ENCODE data around the gene CCDC87. TPM values are rescaled to one million over a fixed set of nuclear protein-coding genes. Genes with fewer than 3 reads are reported as not detected.
A peak's percentile ranks its signal among the peaks of the same experiment; 100 is the strongest.
"Not testable (repeated sequence)": the region's sequence is repeated elsewhere in the genome, so short reads cannot be mapped to it uniquely, and the experiment has no call there.

Gene CCDC87
- total RNA-seq, 1 donor from 2014 or later = 0.10 TPM

DNA sequence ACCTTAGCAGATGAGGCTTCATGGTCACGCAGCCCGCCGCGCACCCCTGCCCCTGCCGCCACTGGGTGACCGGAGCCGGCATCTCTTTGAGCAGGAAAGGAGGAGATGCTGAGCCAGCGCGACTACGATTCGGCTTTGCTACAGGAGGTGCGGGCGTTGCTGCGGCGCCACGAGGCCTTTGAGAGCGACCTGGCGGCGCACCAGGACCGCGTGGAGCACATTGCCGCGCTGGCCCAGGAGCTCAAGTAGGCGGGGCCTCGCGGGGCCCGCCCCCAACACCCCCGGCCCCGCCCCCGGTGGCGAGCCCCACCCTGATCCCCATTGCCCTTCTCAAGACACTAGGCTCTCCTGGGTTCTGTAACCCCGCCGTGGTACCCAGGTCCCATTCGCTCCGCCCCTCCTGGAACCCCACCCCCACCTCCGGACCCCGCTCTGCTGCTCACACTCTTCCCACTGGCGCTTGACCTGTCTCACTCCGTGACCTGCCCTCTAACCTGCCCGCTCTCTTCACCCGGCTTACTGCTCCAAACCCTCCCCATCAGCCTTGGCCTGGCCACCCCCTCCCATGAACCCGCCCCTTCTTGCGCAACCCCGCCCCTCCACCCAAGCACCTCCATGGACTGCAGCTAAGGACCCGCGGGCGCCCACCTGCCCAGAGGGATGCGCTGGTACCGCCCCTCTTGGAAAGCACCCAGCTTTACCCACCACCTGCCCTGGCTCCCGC lies 33.6 kb downstream of the CCDC87 start:
- ATAC-seq = peak; percentile 42
- no peak for DNase-seq (ENCODE audit: low spot score)

- ATAC-seq = no peak
- DNase-seq (ENCODE audit: low spot score) = no peak
Measured at GRCh38 chr11:66557733-66558326, 35.0 kb downstream of the CCDC87 start.

DNA sequence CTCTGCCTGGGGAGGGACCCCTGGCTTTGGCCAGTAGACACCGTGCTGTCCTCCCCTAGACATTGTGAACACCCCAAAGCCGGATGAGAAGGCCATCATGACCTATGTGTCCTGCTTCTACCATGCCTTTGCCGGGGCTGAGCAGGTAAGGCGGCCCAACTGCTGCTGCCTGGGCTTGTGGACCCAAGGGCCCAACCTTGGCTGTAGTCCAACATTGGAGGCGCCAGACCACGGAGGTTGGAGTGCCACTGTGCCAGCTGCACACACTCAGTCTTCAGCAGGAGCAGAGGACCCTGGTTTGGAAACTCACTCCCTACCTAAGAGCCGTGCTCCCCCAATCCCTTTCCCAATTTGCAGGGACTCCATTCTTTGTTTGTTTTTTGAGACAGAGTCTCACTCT lies 36.8 kb downstream of the CCDC87 start:
- DNase-seq (ENCODE audit: low spot score) (no peak), ATAC-seq (no peak)

GRCh38 chr11:66555416-66555815 lies 37.4 kb downstream of the CCDC87 start:
- ATAC-seq = no peak
- DNase-seq (ENCODE audit: low spot score) = no peak

DNA sequence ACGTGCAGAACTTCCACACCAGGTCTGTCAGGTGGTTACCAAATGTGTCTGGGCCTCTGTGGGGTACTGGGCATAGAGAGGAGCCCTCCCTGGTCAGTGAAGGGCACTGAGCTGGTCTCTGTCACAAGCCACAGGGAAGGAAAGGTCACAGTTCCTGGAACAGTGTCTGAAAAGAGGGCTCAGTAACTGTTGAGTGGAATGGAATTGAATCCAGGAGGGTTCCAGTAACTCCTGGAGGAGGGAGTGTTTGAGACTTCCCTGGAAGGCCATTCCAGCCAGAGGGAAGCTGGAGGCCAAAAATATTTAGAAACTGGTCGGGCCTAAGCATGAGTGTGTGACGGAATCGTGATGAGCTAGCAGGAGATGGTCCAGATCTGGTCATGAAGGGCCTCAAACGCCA lies 38.3 kb downstream of the CCDC87 start:
- ATAC-seq (no peak), DNase-seq (ENCODE audit: low spot score) (no peak)

GRCh38 chr11:66550887-66551286 lies 42.0 kb downstream of the CCDC87 start:
- DNase-seq (ENCODE audit: low spot score) (no peak), ATAC-seq (no peak)

GRCh38 chr11:66549696-66550095 lies 43.2 kb downstream of the CCDC87 start:
- ATAC-seq (no peak), DNase-seq (ENCODE audit: low spot score) (no peak)

GRCh38 chr11:66548774-66549630 lies 43.9 kb downstream of the CCDC87 start:
- DNase-seq (ENCODE audit: low spot score) = no peak
- no peak for ATAC-seq

DNA sequence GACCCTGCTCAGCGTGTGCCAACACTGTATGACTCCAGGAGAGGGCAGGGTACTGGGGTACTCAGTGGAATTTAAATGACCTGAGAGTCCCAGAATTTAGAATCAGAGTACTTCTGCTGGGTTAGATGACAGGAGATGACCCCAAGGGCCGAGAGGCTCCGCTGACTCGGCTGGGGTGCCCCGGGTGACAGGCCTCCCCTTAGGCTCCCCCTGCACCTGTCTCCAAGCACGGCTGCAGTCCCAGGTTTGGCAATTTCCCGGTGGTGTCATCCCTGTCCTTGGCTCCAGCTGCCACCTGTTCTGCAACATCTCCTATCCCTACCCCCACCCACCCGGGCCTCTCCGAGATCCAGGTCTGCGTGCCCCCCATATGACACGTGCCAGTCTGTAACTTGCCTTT lies 44.8 kb downstream of the CCDC87 start:
- no peak for DNase-seq (ENCODE audit: low spot score)
- no peak for ATAC-seq

DNA sequence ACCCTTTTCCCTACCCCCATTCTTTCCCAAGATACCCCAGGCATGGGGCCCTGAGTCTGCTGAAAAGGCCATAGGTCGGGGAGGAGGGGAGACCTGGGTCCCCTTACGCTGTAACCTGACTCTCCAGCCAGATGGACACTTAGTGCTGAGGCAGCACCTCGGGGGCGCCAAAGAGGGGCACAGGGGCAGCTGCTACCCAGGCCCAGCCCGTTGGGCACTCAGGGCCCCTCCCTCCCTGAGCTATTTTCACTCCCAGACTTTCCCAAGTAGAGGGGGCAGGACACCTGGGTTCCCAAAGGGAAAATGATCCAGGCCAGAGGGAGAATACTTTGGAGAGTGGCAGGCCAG lies 45.2 kb downstream of the CCDC87 start:
- ATAC-seq (no peak), DNase-seq (ENCODE audit: low spot score) (no peak)

GRCh38 chr11:66546966-66547661 lies 45.7 kb downstream of the CCDC87 start:
- ATAC-seq (no peak), DNase-seq (ENCODE audit: low spot score) (no peak)

DNA sequence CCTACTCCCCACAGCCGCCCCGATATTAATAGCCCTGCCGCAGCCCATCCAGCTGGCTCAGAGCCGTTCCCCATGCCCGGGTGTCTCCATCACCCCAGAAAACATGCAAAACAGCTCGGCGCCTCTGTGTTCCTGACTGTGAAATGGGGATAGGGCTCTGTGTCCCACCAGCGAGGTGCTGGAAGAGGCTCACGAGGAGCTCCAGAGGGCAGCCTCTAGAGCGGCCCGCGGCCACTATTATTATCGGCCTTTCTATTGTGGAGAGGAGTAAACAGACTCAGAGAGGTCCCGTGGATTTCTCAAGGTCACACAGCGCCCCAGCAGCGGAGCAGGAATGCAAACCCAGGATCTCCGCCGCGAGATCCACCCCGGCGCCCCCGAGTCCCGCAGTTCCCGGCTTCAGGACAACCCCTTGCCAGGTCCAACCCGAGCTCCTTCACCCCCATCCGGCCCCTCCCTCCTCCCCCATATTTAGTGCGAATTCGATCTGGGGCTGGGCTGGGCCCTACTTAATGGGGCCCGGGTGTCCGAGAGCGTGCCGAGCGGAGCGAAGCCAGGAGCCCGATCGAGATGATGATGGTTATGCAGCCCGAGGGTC lies 46.4 kb downstream of the CCDC87 start, which contains the start of gene ACTN3:
Gene ACTN3 (plus strand): TSS at position 536 of the 598 bp plus-strand sequence. CDS start 35 bp downstream, at position 571.
- ATAC-seq (no peak), DNase-seq (ENCODE audit: low spot score) (no peak)

- ATAC-seq (peak; percentile 97), DNase-seq (ENCODE audit: low spot score) (peak; percentile 99)
Measured at GRCh38 chr11:66545701-66546367, 47.0 kb downstream of the CCDC87 start, which contains the start of gene ZDHHC24. Gene ZDHHC24 (minus strand): TSS chr11:66546048. CDS start chr11:66546003, 45 bp downstream.

DNA sequence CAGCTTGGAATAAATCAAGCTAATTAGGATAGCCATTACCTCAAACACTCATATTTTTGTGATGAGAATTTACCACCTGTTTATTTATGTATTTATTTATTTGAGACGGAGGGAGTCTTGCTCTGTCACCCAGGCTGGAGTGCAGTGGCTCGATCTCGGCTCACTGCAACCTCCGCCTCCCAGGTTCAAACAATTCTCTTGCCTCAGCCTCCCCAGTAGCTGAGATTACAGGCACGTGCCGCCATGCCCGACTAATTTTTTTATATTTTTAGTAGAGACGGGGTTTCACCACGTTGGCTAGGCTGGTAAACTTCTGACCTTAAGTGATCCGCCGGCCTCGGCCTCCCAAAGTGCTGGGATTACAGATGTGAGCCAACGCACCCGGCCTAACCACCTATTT lies 47.9 kb downstream of the CCDC87 start:
- ATAC-seq; DNase-seq (ENCODE audit: low spot score): not testable (repeated sequence)

- no peak for DNase-seq (ENCODE audit: low spot score)
- ATAC-seq = no peak
Measured at GRCh38 chr11:66543263-66544107, 49.4 kb downstream of the CCDC87 start.

DNA sequence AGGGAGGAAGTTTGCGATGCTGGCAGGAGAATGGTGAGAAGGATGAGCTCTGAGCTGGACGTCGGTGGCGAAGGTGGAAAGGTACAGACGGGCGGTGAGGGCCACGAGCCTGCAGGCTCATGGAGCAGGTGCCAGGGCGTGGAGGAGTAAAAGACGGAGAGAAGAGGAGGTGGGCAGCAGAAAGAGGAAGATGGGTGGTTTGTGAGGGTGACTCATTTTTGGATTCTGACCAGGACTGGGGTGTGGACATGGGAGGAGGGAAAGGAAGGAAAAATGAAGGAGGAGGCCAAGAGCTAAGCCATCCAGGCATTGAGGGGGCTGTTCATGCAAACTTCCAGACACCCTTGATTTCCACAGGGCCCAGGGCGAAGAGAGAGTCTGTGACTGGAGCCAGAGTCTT lies 50.5 kb downstream of the CCDC87 start:
- DNase-seq (ENCODE audit: low spot score) (no peak), ATAC-seq (no peak)

GRCh38 chr11:66541892-66542291 lies 51.0 kb downstream of the CCDC87 start:
- ATAC-seq (no peak), DNase-seq (ENCODE audit: low spot score) (no peak)

DNA sequence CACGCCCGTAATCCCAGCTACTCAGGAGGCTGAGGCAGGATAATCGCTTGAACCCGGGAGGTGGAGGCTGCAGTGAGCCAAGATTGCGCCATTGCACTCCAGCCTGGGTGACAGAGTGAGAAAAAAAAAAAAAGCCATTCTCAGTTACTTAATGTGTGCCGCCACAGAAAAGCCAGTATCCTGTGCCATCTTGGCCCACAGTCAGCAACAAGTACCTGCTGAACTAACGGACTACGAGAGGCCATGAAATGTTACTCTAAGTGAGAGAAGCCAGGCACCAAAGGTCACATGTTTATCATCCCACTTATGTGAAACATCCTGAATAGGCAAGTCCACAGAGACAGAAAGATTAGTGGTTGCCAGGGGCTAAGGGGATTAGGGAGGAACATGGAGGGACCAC lies 52.3 kb downstream of the CCDC87 start:
- ATAC-seq (peak; percentile 77), DNase-seq (ENCODE audit: low spot score) (peak; percentile 60)
